Right lobe of liver (tissue), 4 donors: Measurements from ENCODE around the gene SEMA3B.

Experiments
- POLR2A ChIP-seq: fragments of 450-650 bp; IDR thresholded peaks from one replicate; pipeline ENCODE4 v1.6.1; 2017; ENCODE audit warnings: antibody characterized with exemption, mild to moderate bottlenecking
- TF ChIP-seq, protein P1 (sequence below), 4 donors: fragments of 200-600 bp in 3 of 4; fragments of 450-650 bp in 1 of 4; IDR thresholded peaks; one replicate each; pipeline versions ENCODE4 v1.5.1 to v1.8.0; 2016 to 2022; ENCODE audit warnings: antibody characterized with exemption in 4 of 4, mild to moderate bottlenecking in 2 of 4
- donor health status: DM: no; HTN: no; CAD: no.
- donor health status: DM: no; HTN: no; CAD: no.
- donor health status: DM: no; HTN: yes; CAD: no.

DNA sequence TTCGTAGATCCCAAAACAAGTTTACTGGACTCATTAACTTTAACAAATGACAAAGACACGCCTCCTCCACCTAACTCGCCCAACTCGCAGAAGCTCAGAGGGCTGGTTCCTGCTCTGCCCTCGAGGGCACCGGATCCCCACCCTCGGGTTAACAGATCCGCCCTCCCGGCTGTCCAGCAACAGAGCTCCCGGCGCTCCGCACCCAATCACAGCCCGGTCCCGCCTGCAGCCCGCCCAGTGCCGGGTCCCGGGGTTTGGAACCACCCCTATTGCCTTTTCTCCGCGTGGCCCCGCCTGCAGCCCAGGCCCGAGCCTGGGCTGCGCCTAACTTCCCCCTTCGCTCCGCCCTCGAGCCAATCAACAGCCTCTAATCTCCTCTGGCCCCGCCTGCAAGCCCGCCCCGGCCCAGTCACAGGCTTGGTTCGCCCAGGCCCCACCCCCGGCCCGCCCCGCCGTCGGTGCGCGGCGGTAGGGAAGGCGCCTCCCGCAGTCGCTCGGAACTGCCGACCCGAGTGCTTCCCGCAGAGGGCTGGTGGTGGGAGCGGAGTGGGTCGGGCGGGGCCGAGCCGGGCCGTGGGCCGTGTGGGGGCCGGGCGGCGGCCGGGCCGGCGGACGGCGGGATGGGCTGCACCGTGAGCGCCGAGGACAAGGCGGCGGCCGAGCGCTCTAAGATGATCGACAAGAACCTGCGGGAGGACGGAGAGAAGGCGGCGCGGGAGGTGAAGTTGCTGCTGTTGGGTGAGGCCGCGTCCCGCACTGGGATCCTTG lies 33.0 kb upstream of the SEMA3B start, which contains the start of gene GNAI2:
- TF ChIP-seq, protein P1, sequence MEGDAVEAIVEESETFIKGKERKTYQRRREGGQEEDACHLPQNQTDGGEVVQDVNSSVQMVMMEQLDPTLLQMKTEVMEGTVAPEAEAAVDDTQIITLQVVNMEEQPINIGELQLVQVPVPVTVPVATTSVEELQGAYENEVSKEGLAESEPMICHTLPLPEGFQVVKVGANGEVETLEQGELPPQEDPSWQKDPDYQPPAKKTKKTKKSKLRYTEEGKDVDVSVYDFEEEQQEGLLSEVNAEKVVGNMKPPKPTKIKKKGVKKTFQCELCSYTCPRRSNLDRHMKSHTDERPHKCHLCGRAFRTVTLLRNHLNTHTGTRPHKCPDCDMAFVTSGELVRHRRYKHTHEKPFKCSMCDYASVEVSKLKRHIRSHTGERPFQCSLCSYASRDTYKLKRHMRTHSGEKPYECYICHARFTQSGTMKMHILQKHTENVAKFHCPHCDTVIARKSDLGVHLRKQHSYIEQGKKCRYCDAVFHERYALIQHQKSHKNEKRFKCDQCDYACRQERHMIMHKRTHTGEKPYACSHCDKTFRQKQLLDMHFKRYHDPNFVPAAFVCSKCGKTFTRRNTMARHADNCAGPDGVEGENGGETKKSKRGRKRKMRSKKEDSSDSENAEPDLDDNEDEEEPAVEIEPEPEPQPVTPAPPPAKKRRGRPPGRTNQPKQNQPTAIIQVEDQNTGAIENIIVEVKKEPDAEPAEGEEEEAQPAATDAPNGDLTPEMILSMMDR (IDR thresholded peaks at IDR 0.05), result no peak
- TF ChIP-seq POLR2A, result peak; percentile 99
